ENCODE measurements around the gene PBRM1.
"Not testable (repeated sequence)": the region's sequence is repeated elsewhere in the genome, so short reads cannot be mapped to it uniquely, and the experiment has no call there.

Gene PBRM1

DNA sequence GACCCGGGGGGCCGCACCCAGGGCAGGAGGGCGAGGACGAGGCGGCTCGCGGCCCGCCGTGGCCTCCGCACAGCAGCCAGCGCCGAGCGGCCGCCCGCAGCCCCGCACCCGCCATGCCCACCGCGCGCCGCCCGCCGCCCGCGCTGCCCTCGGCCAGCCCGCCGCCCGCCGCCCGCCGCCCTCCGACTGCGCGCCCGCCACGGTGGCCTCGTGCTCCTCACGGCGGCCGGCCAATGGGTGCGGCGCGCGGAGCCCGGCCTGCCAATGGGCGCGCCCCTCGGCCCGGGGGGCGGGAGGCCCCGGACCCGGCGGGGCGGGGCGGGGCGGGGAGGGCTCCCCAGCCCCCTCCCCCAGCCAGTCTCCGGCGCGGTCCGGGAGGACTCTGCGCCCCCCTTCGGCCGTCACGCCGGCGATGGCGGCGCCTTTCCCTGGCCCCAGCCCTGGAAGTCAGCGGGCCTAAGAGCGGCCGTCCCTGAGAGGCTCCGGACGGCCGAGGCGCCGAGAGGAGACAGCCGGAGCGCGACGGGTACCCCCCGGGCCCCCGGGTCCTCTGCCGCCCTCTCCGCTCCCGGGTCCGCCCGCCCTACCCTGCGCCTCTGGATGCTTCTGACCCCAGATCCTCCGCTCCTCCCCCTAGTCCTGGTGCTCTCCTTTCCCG lies 152.0 kb downstream of the PBRM1 start, which contains the start of gene NT5DC2:
TSS of gene NT5DC2 (minus strand) at position 235 of the 658 bp plus-strand sequence. CDS start at position 115, 120 bp downstream.
- no peak for DNase-seq

DNA sequence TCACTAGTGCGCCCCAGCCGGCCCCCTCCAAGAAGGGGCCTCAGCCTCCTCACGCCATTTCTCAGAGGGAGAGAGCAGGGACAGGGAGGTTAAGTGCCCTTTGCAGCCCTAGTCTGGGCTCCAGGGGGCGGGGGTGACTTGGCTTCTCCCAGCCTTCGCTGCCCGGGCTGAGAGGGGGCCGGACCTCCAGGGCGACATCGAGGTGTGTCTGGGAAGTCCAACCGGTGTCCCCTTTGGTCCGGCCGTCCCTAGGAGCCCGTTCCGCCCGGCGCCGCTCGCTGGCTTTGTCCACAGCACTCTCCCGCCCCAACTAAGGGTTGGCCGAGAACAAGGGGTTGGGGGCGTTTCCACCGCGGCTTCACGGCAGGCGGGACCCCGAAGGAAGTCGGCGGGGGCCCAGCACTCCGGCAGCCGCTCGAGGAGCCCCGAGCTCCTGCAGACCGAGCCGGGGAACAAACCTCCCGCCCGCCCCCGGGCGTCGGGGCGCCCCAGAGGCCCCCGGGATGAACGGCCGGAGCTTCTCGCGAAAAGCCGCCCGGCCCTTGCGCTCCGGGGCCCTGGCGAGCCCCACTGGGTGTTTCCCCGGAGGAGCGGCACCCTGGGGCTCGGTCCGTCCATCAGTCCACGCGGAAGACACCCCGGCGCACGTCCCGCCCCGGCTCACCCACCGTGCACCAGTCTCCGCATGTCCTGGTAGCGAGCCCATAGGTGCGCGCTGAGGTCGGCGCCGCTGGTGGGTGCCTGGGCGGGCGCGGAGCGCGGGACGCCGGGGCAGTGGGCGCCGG lies 152.7 kb downstream of the PBRM1 start:
- DNase-seq = no peak

DNA sequence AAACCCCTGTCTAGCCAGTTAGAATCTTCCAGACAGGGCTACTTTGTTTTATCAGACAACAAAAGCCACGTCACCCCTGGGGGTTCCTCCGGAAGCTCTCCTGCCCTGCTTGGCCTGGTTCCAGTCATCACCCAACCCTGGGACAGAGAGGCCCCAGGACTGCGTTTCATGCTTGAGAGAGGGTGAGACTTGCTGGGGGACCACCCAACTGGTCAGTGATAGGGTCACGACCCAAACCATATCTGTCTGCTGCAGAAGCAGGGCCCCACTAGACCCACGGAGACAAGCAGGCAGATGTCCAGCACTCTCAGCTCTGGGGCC lies 153.2 kb downstream of the PBRM1 start:
- no peak for DNase-seq

DNA sequence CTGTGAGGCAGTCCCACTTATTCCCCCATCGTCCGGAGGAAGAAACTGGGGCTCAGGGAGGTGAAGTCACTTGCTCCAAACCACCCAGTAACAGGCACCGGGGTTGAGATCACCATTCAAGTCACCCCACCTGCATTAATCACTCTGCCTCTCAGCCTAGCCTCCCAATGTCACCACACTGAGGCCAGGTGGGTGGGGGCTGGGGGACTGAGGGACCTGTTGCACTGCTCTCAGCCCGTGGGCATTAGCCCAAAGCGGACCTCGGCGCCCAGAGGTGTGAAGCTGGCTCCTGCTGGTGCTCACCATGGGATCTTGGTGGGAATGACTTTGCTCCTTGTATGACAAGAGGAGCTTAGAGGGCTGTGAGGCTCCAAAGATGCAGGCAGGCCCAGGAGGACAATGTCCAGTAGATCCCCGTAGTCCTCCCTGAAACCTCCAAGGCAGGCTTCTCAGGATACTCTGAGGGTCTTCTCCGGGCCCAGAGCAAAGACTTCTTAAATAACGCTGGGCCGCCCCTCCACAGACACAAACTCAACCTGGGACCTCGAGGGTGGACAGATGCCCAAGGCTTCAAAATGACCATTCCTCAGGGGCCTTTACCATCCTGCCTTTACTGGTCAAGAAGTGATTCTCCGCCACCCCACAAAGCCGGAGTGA lies 153.7 kb downstream of the PBRM1 start:
- DNase-seq = no peak

DNA sequence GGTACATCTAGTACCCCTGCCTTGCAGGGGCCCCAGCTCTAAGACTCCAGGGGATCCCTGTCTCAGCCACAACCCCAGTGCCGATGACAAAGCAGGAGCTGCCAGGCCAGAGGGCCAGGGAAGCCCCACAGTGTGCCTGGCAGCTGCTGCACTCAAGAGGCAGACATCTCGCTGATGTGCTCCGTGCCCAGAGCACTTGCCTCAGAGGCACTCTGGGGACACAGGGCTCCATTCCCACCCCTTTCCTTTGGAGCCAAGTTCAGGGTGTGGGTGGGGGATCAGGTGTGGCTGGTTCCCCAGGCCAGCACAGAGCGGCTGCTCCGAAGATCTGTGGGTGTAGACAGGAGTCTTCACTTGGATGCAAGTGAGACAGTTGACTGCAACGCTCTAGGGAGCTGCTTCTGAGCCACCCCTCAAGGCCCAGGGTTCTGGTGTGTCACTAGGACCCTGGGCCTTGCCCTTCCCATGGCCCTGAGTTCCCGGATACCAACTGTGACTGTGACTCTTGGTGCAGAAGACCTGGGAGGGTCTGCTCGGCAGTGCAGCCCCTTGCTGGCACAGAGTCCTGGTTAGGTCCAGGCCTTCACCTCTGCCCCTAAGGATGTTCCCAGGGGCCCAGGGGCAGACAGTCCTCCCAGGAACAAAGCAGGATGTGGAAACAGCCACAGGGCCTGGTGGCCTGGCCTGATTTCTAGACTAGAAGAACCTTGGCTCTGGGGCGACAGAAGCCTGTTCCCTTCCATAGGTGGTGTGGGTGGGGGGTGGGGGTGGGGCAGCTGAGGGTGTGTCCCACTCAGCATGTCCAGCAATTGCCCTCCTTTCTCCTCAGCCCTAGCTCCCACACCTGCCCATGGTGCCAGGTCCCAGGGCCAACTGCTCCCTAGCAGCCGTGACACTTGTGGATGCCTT lies 154.5 kb downstream of the PBRM1 start:
- no peak for DNase-seq

DNA sequence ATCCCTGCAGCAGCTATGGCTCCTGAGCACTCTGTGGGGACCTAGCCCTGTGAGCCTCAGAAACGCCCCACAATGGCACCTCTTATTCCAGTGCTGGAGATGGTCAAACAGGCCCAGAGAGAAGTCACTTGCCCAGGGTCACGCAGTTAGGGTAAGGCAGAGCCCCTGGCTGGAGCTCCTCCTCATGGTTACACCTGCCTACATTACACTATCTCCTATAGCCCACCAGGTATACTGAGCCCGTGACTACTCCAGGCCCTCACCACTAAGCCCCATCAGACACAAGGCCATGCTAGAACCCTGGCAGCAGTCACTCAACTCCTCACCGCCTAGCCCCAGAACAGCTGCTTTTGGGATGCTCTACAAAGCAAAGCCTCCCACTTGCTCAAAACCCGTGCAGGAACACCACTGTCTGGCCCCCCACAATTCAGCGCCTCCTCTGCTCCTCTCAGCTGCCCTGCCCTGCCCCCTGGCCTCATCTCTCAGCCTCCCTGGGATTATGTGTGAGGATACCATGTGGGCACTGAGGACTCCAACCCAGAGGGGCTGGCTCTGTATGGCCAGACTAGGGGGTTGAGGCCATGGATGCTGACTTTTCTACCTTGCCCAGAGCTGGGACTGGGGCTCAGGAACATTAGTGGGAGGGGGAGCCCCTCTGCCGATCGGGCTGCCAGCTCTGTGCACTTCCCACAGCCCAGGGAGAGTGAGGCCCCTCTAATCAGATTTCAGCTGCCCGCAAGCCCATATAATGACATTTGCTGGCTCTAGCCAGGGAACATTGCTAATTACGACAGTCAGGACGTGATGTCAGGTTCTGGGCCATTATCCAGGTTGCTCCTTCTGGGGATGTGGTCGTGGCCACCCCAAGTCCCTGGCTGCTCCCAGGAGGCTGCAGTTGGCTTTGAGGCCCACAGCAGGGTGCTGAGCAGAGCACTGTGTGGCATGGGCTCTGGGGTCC lies 156.1 kb downstream of the PBRM1 start:
- no peak for DNase-seq

DNA sequence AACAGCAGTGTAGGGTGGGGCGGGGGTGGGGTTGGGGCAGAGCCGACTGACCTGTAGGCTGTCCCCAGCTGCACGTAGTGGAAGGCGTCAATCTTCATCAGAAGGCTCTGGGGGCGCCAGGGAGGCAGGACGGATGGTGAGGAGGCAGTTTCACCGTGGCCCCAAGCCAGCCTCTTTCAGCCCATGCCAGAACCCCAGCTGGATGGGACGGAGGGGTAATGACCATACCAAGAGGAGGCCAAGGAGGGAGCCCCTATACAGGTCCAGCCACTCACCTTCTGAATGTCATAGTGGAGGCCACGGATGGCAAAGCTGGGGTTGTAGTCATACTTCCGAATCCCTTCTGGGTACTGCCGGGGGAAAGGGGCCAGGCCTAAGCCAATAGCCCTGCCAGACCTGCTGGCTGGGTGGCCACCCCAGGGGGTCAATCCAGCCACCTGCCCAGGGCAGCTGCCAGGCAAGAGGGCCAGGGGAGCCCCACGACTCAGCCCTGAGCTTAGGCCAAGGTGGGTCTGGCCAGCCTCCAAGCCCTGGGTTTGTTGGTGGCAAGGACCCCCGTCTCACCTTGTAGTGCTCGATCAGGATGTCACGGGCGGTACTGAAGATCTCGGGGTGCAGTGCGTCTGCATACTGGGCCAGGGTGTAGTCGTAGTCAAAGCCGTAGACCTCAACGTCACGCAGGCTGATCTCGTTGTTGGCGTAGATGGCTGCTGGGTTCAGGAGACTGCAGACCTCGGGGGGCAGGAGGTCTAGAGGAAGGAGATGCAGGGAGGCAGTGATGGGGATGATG lies 156.9 kb downstream of the PBRM1 start:
- no peak for DNase-seq

DNA sequence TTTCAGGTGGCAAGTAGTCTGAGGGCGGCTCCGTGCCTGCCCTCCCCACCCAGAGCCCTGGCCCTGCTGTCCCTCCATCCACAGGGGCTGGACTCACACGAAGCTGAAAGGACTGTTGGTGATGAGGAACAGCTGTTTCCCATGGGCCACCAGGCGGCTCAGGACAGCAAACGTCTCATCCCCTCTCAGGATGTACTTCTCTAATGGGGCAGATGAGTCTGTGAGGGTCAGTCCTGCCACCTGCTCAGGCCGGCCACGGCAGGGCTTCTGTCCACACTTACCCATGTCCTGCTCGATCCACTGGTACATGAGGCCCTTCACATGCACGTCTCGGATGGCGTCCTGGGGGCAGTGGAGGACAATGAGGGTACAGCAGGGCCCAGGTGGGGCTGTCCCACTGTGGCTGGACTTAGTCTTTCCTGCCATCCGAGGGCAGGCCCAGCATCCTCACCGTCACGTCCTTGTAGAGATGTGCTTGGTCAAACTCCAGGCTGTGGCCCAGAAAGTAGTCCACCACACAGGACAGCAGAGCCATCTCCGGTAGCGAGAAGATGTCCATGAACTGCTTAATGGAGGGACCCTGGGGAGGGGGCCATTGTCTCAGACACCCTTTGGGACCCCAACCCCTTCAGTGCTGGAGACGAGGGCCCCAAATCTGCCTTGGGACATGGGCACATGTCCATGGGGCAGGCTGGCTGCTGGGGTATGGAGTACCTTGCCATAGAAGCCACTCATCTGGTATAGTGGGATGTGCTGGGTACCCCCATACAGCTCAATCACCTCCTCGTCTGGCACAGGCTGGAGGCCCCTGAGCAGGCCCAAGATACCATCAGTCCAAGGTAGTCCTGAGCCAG lies 157.8 kb downstream of the PBRM1 start:
- no peak for DNase-seq

DNA sequence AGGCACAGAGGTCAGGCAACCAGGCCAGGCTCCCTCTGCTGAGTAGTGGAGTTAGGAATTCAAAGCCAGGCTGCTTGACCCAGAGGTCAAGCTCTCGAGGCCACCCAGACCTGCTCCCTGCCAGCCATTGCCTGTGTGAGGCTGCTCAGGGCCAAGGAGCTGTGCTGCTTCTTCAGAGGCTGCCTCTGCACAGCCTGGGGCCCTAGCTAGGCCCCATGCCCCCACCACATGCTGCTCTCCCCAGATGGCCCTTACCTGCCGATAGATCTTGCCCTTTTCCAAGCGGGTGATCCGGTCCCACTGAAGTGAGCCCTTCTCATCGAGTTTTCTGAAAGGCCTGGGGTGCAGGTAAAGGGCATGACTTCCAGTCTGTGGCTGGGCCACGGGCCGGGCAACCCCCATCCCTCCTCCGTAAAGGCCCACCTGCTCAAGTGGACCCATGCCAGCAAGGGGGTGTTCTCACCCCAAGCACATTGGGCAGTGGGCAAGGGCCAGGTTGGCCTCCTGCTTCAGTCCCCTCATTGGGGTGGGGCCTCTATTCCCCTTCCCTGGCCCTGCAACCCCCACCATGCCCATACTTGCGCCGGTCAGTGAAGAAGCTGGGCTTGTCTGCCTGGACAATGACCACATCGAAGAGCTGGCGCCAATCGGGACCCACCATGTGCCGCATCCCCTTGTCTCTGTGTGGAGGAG lies 158.5 kb downstream of the PBRM1 start:
- no peak for DNase-seq

DNA sequence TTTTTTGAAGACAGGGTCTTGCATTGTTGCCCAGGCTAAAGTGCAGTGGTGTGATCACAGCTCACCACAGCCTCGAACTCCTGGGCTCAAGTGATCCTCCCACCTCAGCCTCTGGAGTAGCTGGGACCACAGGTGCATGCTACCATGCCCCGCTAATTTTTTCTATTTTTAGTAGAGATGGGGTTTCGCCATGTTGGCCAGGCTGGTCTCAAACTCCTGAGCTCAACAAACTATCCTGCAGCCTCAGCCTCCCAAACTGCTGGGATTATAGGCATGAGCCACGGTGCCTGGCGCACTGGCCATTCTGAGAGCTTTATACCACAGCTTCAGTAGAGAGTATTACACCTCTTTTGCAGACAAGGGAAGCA lies 159.1 kb downstream of the PBRM1 start:
- DNase-seq = not testable (repeated sequence)

DNA sequence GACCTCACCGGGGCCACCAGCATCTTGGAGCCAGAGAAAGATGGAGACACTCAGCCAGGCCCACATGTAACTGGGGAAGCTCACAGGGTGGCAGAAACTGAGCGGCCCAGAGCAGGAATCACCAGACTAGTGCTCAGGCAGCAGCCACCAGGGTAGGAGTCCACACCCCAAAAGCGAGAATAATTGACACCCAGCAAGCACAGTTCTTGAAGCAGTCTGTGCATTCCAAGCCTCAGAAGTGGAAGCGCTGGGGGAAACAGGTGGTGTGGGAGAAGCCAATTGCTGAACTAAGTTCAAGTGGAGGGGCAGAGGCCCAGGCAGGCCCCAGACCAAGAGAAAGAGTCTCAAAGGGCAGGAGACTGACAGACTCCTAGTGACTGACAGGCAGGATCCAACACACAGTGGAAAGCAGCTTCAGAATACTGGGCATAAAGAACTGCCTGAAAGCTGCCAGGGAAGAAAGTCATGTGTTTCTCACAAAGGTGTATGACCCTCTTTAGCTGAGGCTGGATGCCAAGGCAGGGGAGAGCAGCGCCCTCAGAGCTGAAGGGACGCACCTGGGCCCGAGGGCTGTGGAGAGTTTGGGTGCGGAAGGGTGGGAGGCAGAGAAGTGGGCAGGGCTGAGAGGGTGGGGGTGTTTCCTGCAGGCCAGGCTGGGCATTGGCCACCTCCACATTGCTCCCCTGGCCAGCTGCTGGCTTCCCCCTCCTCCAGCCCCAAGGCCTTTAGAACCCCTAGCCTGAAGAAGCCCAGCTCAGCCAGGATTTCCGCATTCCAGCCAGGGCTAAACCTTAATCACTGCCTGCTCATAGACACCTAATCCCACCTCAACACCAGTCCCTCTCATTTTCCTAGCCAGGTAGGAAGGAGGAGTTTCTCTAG lies 159.8 kb downstream of the PBRM1 start:
- no peak for DNase-seq

DNA sequence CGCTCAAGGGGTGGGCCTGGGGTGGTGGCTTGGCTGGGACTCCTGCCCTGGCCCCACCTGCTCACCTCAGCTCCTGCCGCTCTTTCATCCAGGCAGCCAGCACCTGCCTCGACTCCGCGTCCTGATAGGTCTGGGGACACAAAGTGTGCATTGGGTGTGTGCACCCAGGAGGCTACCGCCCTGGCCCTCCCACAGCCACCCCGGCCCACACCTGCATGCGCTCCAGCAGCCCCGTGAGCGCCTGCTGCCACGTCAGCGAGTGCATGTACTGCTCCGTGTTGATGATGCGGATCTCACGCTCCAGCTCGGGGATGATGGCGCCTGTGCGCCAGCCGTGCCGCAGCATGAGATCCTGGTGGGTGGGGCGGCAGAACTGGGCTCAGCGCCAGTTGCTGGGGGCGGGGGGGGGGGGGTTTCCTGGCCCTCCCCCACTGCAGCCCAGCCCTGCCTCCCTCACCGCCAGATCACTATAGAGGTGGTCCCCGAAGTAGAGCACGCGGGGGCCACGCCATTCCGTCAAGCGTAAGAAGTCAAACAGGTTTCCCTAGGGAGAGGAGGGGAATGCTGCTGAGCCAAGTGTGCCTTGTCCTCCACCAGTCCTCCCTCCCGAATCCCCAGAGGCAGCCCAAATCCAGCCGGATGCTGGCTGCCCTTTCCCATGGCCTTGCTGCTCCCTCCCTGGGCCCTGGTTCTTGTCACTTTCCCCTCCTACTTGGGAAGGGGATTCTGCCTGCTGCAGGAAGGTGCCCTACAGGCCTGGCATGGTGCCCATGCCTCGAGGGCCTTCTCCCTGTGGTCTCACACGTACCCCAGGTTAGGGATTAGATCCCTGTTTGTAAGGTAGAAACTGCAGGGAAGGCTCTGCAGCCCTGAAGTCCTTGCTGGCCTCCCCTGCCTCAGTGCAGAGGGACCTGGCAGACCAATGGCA lies 160.7 kb downstream of the PBRM1 start:
- no peak for DNase-seq

DNA sequence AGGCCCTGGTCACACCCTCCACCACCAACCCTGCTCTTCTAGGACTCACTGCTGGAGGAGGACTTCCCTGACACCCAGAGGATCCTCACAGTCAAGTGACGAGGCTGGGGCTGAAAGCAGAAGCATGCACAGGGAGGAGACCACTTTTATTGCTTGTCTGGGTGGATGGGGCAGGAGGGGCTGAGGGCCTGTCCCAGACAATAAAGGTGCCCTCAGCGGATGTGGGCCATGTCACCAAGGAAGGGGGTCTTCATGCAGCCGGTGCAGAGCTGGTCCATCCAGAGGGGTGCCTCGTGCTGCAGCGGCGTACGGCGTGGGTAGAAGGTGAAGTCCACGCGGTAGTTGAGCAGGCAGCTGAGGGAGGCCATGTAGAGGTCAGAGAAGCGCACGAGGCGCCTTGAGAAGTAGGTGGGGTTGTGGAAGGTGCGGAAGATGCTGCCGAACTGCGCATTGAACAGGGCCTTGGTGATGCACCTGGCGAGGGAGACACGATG lies 161.4 kb downstream of the PBRM1 start:
- DNase-seq = no peak

DNA sequence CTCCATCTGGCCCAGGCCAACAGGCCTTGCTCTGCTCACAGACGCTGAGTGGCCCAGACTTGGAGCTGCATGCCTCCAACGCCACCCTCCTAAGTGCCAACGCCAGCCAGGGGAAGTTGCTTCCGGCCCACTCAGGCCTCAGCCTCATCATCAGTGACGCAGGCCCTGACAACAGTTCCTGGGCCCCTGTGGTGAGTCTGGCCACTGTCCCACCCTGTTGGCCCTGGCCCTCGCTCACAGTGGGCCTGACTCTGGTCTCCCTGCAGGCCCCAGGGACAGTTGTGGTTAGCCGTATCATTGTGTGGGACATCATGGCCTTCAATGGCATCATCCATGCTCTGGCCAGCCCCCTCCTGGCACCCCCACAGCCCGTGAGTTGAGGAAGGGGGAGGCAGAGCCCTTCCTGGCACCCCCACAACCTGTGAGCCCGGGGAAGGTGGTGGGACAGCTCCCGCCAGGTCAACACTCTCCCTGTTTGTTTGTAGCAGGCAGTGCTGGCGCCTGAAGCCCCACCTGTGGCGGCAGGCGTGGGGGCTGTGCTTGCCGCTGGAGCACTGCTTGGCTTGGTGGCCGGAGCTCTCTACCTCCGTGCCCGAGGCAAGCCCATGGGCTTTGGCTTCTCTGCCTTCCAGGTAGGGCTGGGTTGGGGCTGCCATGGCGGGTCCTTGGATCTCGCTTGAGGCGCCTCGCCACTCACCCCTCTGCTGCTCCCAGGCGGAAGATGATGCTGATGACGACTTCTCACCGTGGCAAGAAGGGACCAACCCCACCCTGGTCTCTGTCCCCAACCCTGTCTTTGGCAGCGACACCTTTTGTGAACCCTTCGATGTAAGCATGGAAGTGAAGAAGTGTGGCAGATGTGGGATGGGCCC lies 162.1 kb downstream of the PBRM1 start:
- DNase-seq = no peak

DNA sequence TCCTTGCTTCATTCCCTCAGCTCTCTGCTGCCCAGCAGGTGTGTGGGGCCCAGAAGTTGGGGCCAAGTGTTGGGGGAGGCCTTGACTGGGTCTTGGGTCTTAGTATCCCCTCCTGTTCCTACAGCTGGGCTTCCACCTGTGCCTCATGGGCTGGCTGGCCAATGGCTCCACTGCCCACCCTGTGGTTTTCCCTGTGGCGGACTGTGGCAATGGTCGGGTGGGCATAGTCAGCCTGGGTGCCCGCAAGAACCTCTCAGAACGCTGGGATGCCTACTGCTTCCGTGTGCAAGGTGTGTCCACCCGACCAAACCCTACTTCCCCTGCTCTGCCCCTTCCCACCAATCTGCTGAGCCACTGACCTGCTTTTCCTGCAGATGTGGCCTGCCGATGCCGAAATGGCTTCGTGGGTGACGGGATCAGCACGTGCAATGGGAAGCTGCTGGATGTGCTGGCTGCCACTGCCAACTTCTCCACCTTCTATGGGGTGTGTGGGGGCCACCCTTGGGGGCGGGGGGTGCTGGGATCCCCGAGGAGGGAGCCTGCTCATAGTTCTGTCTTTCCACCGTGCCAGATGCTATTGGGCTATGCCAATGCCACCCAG lies 163.0 kb downstream of the PBRM1 start:
- no peak for DNase-seq

Data from amniotic stem cell (primary cell).